Endothelial cell of umbilical vein (primary cell): ENCODE measurements around the gene PTPRQ. TPM values are rescaled to one million over a fixed set of nuclear protein-coding genes. Genes with fewer than 3 reads are reported as not detected.
A peak's percentile ranks its signal among the peaks of the same experiment; 100 is the strongest.

Experiments
- BruUV-seq: library from RNA; stranded (reverse); fragments of 400-500 nt; replicated peaks from 2 replicates; lab custom pipeline; 2021; lab: Mats Ljungman, UMichigan
- CTCF ChIA-PET: fragments of 300-600, 350-600 bp; sonication (Branson Sonifier 250); formaldehyde crosslinking; loops from one replicate; lab custom pipeline; 2021; ENCODE audit warnings: antibody characterized with exemption, inconsistent platforms; lab: Charles Lee
- POLR2A ChIA-PET: fragments of 300-600, 350-600 bp; sonication (Branson Sonifier 250); formaldehyde crosslinking; loops from one replicate; lab custom pipeline; 2021; ENCODE audit warnings: antibody characterized with exemption, inconsistent platforms; lab: Charles Lee
- DNase-seq: peaks from one replicate; pipeline ENCODE4 v3.0.0-alpha.2; 2011; ENCODE audit warnings: low read depth, low spot score
- FAIRE-seq: peaks from 2 replicates; lab custom pipeline; 2011; peaks lifted over from hg19 to GRCh38; lab: Jason Lieb, UNC
- H2AFZ ChIP-seq: 2 replicates; pipeline ENCODE4 v1.6.0; 2012; ENCODE audit warnings: low read depth, low read length, control low read depth, inconsistent platforms
- H3K27ac ChIP-seq: 2 replicates; pipeline ENCODE4 v1.5.1; 2011; ENCODE audit warnings: low read depth, mild to moderate bottlenecking, control low read depth, low read length, moderate library complexity; ENCODE audit not compliant: insufficient read depth
- H3K27me3 ChIP-seq, 2 experiments: 2 replicates each; pipeline versions ENCODE4 v1.6.0 to v1.6.1; 2011; ENCODE audit warnings: low read length in 2 of 2, mixed read lengths in 1 of 2; ENCODE audit not compliant: control insufficient read depth in 2 of 2, insufficient read depth in 2 of 2
- H3K36me3 ChIP-seq, 2 experiments: 2 replicates in 1 of 2; 3 replicates in 1 of 2; pipeline ENCODE4 v1.5.1; 2011; ENCODE audit warnings: low read length in 2 of 2, mild to moderate bottlenecking in 1 of 2, moderate library complexity in 1 of 2; ENCODE audit not compliant: control insufficient read depth in 2 of 2, insufficient read depth in 2 of 2; ENCODE audit errors: extremely low read depth in 1 of 2
- H3K4me1 ChIP-seq: 3 replicates; pipeline ENCODE4 v1.5.1; 2011; ENCODE audit warnings: mild to moderate bottlenecking, low read length; ENCODE audit not compliant: control insufficient read depth, insufficient read depth; ENCODE audit errors: extremely low read depth
- H3K4me2 ChIP-seq: 2 replicates; pipeline ENCODE4 v1.6.1; 2011; ENCODE audit warnings: low read length, control low read depth, mixed read lengths; ENCODE audit not compliant: insufficient read depth
- H3K4me3 ChIP-seq, 3 experiments: fragments of 200-600 bp in 1 of 3; sonication (generic), shearing (Covaris generic) in 1 of 3; replicated peaks in 1 of 3; 2 replicates each; pipeline ENCODE4 v1.5.1; 2011 to 2016; ENCODE audit warnings: control low read depth in 3 of 3, low read length in 3 of 3, mild to moderate bottlenecking in 2 of 3, inconsistent platforms in 1 of 3, low read depth in 1 of 3, moderate library complexity in 1 of 3; ENCODE audit not compliant: insufficient read depth in 1 of 3
- H3K79me2 ChIP-seq: 2 replicates; pipeline ENCODE4 v1.6.0; 2012; ENCODE audit warnings: low read length, inconsistent platforms; ENCODE audit not compliant: control insufficient read depth, insufficient read depth
- H3K9ac ChIP-seq: replicated peaks from 2 replicates; pipeline ENCODE3; 2011; ENCODE audit warnings: low read length, control low read depth; ENCODE audit not compliant: insufficient read depth; ENCODE audit errors: extremely low read depth
- H3K9me1 ChIP-seq: replicated peaks from 3 replicates; pipeline ENCODE4 v1.6.0; 2011; ENCODE audit warnings: mild to moderate bottlenecking, low read length; ENCODE audit not compliant: control insufficient read depth, insufficient read depth; ENCODE audit errors: extremely low read depth
- H3K9me3 ChIP-seq: replicated peaks from 2 replicates; pipeline ENCODE4 v1.5.1; 2012; ENCODE audit warnings: low read length, inconsistent platforms; ENCODE audit not compliant: control insufficient read depth, insufficient read depth
- H4K20me1 ChIP-seq: replicated peaks from 2 replicates; pipeline ENCODE3; 2011; ENCODE audit warnings: mild to moderate bottlenecking, low read length; ENCODE audit not compliant: control insufficient read depth, insufficient read depth; ENCODE audit errors: extremely low read depth
- EZH2 ChIP-seq: IDR thresholded peaks from 2 replicates; pipeline ENCODE4 v1.6.1; 2012; ENCODE audit warnings: borderline replicate concordance, low read depth, mild to moderate bottlenecking, moderate library complexity, low read length, inconsistent platforms; ENCODE audit not compliant: severe bottlenecking
- FOS ChIP-seq: IDR thresholded peaks from 2 replicates; pipeline ENCODE4 v1.6.1; 2011; ENCODE audit warnings: mild to moderate bottlenecking, low read length, moderate library complexity, borderline replicate concordance; ENCODE audit not compliant: insufficient read depth
- GATA2 ChIP-seq: IDR thresholded peaks from 2 replicates; pipeline ENCODE4 v1.7.0; 2011; ENCODE audit warnings: low read depth, mild to moderate bottlenecking, moderate library complexity, mixed read lengths, low read length; ENCODE audit not compliant: insufficient read length, insufficient read depth
- JUN ChIP-seq: IDR thresholded peaks from 2 replicates; pipeline ENCODE4 v1.6.1; 2011; ENCODE audit warnings: borderline replicate concordance, low read depth; ENCODE audit not compliant: insufficient read length, insufficient read depth
- MYC ChIP-seq: IDR thresholded peaks from one replicate; pipeline ENCODE4 v1.6.1; 2011; ENCODE audit warnings: mild to moderate bottlenecking, low read depth, low read length
- POLR2A ChIP-seq: IDR thresholded peaks from 2 replicates; pipeline ENCODE4 v1.6.1; 2012; ENCODE audit warnings: low read depth, mild to moderate bottlenecking, control low read depth, low read length
- POLR2AphosphoS5 ChIP-seq: IDR thresholded peaks from 2 replicates; pipeline ENCODE4 v1.6.1; 2012; ENCODE audit warnings: low read depth, mild to moderate bottlenecking, control low read depth, low read length, moderate library complexity; ENCODE audit not compliant: insufficient read depth
- dilution Hi-C: fragments of 300-500 bp; cut with MboI; formaldehyde crosslinking; loops from one replicate; pipeline ENCODE4 v1.15.0; 2019; ENCODE audit warnings: low sequenced_read_pairs; ENCODE audit not compliant: extremely low pct_ligation_motif_present
- intact Hi-C: fragments of 100-400 bp; cut with micrococcal nuclease; formaldehyde crosslinking; loops from one replicate; pipeline ENCODE4 v1.10.0; 2022
- polyA plus RNA-seq, 4 experiments: library from polyadenylated mRNA; depleted of rRNA in 3 of 4; stranded (reverse) in 3 of 4; unstranded in 1 of 4; fragments of >200 nt; gene quantifications; 2 replicates each; pipeline versions ENCODE4 v1.2.1 to v1.2.3, GENCODE V29; 2011 to 2012; ENCODE audit warnings: missing spikeins in 1 of 4
- total RNA-seq: library from RNA; stranded (reverse); gene quantifications from 2 replicates; pipeline ENCODE4 v1.2.3, GENCODE V29; 2021
- TF ChIP-seq, protein P1 (sequence below), 2 donors: IDR thresholded peaks; 1 replicate in 1 of 2; 2 replicates in 1 of 2; pipeline ENCODE4 v1.5.1; 2011; ENCODE audit warnings: low read length in 2 of 2, mild to moderate bottlenecking in 2 of 2, moderate library complexity in 2 of 2, control low read depth in 1 of 2, inconsistent platforms in 1 of 2, low read depth in 1 of 2; ENCODE audit not compliant: insufficient read depth in 1 of 2; ENCODE audit errors: extremely low read depth in 1 of 2
- TF ChIP-seq, protein P2 (sequence below): IDR thresholded peaks from 2 replicates; pipeline ENCODE4 v1.6.1; 2011; ENCODE audit not compliant: insufficient read depth, insufficient read length

The PTPRQ gene
- total and polyA plus RNA-seq, 2 donors (not counting 3 experiments of a cell fraction or from before 2014, with no cell fraction given), result not detected

DNA sequence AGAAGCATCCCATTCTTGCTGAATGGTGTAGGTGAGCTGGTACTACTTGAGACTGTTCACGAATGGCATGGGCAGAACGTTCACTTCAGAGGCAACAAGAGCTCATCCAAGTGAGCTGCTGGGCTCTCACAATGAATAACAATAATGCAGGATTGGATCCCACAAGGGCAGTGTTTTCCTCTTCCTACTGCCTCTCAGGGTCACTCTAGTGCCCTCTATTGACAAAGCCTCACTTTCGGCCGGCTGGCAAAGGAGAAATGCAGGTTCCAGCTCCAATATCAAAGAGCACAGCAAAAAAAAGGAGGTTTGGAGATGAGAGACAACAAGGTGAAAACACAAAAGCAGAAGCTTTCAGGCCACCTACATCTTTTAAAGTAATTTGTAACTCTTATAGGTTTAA lies 188.8 kb downstream of the PTPRQ start:
- ChIA-PET POLR2A (no interaction called here), CTCF (interaction anchor here (0.6 to 1.9 kb wide), 4 partner anchors 11 to 438 kb away, joined by 4 to 5 read pairs (median 4); no protein-coding TSS in a partner anchor)
- no peaks in the 10 kb centered on the region for H3K4me1 ChIP-seq
- H4K20me1 ChIP-seq, result no peaks in the 10 kb centered on the region
- H3K27ac ChIP-seq, result no peak overlapping the region
- H3K36me3 ChIP-seq, result no peaks in the 10 kb centered on the region
- no peak overlapping the region for H3K4me3 ChIP-seq
- H3K27me3 ChIP-seq, result no peaks in the 10 kb centered on the region
- H3K9me3 ChIP-seq, result no peaks in the 10 kb centered on the region
- FAIRE-seq (no peak), DNase-seq (no peak)
- H2AFZ ChIP-seq, result peak overlapping the region; percentile 11
- intact Hi-C loops, result no loop called here
- no peaks in the 10 kb centered on the region for H3K9me1 ChIP-seq
- TF ChIP-seq, protein P1, sequence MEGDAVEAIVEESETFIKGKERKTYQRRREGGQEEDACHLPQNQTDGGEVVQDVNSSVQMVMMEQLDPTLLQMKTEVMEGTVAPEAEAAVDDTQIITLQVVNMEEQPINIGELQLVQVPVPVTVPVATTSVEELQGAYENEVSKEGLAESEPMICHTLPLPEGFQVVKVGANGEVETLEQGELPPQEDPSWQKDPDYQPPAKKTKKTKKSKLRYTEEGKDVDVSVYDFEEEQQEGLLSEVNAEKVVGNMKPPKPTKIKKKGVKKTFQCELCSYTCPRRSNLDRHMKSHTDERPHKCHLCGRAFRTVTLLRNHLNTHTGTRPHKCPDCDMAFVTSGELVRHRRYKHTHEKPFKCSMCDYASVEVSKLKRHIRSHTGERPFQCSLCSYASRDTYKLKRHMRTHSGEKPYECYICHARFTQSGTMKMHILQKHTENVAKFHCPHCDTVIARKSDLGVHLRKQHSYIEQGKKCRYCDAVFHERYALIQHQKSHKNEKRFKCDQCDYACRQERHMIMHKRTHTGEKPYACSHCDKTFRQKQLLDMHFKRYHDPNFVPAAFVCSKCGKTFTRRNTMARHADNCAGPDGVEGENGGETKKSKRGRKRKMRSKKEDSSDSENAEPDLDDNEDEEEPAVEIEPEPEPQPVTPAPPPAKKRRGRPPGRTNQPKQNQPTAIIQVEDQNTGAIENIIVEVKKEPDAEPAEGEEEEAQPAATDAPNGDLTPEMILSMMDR (IDR thresholded peaks at IDR 0.05; ENCODE audit: extremely low read depth in 1 of 2, insufficient read depth in 1 of 2, low read depth in 1 of 2, low read length in 2 of 2), result peak; percentile 14 to 16
- TF ChIP-seq, protein P2, sequence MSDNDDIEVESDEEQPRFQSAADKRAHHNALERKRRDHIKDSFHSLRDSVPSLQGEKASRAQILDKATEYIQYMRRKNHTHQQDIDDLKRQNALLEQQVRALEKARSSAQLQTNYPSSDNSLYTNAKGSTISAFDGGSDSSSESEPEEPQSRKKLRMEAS, result no peak
- no peak overlapping the region for H3K4me2 ChIP-seq
- H3K79me2 ChIP-seq, result no peaks in the 10 kb centered on the region
- no peak overlapping the region for H3K9ac ChIP-seq
- no TSS peak for BruUV-seq
- dilution Hi-C loops, result no loop called here

DNA sequence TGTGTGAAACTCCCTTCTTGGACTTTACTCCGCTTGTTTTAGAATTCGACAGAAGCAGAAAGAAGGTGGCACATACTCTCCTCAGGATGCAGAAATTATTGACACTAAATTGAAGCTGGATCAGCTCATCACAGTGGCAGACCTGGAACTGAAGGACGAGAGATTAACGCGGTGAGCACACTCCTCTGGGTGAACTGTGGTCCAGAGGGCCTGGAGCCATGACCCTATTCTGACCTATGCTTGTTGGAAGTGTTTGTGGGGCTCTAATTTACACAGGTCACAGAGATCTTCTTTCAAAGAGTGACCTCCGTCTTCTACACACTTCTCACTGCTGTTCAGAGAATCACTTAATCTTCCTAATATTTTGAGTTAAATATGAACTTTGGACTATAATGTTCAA lies 190.9 kb downstream of the PTPRQ start:
- CTCF ChIA-PET, result interaction anchor here (0.8 to 1.0 kb wide), 3 partner anchors 9 to 38 kb away, joined by 3 to 6 read pairs (median 3); no protein-coding TSS in a partner anchor
- no peaks in the 10 kb centered on the region for H3K27me3 ChIP-seq
- POLR2A ChIA-PET, result no interaction called here
- H2AFZ ChIP-seq, result no peak overlapping the region
- H3K36me3 ChIP-seq, result no peaks in the 10 kb centered on the region
- BruUV-seq, result no TSS peak
- no peaks in the 10 kb centered on the region for H4K20me1 ChIP-seq
- DNase-seq (no peak), FAIRE-seq (no peak)
- TF ChIP-seq FOS (no peak), POLR2A (no peak), JUN (no peak), MYC (no peak), POLR2AphosphoS5 (no peak), EZH2 (no peak), GATA2 (no peak)
- TF ChIP-seq, protein P1 (IDR thresholded peaks at IDR 0.05; ENCODE audit: extremely low read depth in 1 of 2, insufficient read depth in 1 of 2, low read depth in 1 of 2, low read length in 2 of 2), result no peak
- TF ChIP-seq, protein P2, result no peak
- dilution Hi-C loops (no loop called here), intact Hi-C loops (no loop called here)
- H3K9me3 ChIP-seq, result no peaks in the 10 kb centered on the region
- H3K4me3 ChIP-seq, result no peak overlapping the region
- H3K9me1 ChIP-seq, result no peaks in the 10 kb centered on the region
- H3K4me1 ChIP-seq, result no peaks in the 10 kb centered on the region
- no peak overlapping the region for H3K27ac ChIP-seq
- no peaks in the 10 kb centered on the region for H3K79me2 ChIP-seq
- H3K4me2 ChIP-seq, result no peak overlapping the region
- H3K9ac ChIP-seq, result no peak overlapping the region
